Osteocyte (in vitro differentiated cells): Measurements from ENCODE around the gene ZNF101. TPM values are rescaled to one million over a fixed set of nuclear protein-coding genes. Genes with fewer than 3 reads are reported as not detected.

ENCODE experiments used
- DNase-seq: peaks from one replicate; pipeline ENCODE4 v3.0.0; 2021; ENCODE audit warnings: mixed read lengths; ENCODE audit not compliant: unreplicated experiment; ENCODE audit errors: extremely low spot score
- H3K27ac Mint-ChIP-seq: one replicate; pipeline ENCODE4 v1.8.0; 2021; ENCODE audit warnings: mild to moderate bottlenecking, mixed read lengths; ENCODE audit not compliant: unreplicated experiment
- H3K27me3 Mint-ChIP-seq: one replicate; pipeline ENCODE4 v1.8.0; 2021; ENCODE audit warnings: mixed read lengths; ENCODE audit not compliant: unreplicated experiment
- H3K36me3 Mint-ChIP-seq: one replicate; pipeline ENCODE4 v1.8.0; 2021; ENCODE audit warnings: mixed read lengths; ENCODE audit not compliant: unreplicated experiment
- H3K4me1 Mint-ChIP-seq: one replicate; pipeline ENCODE4 v1.8.0; 2021; ENCODE audit warnings: mixed read lengths; ENCODE audit not compliant: unreplicated experiment
- H3K4me3 Mint-ChIP-seq: one replicate; pipeline ENCODE4 v1.8.0; 2021; ENCODE audit warnings: mild to moderate bottlenecking, moderate library complexity, mixed read lengths; ENCODE audit not compliant: unreplicated experiment
- H3K9me3 Mint-ChIP-seq: one replicate; pipeline ENCODE4 v1.8.0; 2021; ENCODE audit warnings: mixed read lengths; ENCODE audit not compliant: unreplicated experiment
- total RNA-seq: library from RNA; stranded (reverse); gene quantifications from 2 replicates; pipeline ENCODE4 v1.2.1, GENCODE V29; 2021
- TF ChIP-seq, protein P1 (sequence below): fragments of 200-600 bp; sonication (generic); IDR thresholded peaks from 2 replicates; pipeline ENCODE4 v1.5.0; 2021; ENCODE audit warnings: antibody characterized with exemption, mild to moderate bottlenecking, moderate library complexity

Gene ZNF101
- total RNA-seq, 1 donor from 2014 or later, result 8.4 TPM

DNA sequence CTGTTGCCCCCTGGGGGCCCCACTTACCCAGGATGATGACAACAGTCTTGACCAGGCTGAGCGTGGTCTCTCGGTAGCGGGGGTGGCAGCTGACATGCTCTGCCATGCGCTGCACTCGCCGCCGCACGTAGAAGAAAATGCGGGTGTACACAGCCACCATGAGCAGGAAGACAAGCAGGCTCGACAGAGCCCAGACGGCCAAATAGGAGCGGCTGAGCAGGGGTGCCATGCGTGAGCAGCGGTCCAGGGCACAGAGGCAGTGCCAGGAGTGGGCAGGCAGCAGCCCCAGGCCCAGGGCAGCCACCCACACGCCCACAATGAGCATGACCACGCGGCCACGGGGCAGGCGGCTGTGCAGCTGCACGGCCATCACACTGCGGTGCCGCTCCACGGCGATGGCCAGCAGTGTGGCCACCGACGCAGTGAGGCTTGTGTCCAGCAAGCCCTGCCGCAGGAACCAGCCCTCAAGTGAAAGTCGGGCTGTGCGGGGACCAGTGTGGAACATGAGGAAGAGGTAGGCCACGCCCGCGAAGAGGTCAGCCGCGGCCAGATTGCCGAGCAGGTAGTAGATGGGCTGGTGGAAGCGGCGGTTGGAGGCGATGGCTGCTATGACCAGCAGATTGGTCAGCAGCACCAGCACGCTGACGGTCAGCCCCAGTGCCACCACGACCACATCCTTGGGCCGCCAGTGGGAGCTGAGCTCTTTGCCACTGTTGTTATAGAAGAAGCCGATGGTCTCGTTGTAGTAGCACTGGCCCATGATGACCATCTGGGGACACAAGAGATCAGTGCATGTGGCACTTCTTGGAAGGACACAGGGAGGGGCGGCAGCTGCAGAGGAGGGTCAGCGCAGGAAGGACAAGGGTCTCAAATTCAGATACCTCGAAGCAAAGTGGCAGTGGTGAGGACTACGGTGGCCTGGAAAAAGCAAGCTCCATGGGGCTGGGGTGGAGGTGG, 41.8 kb upstream of the ZNF101 start:
- TF ChIP-seq, protein P1, sequence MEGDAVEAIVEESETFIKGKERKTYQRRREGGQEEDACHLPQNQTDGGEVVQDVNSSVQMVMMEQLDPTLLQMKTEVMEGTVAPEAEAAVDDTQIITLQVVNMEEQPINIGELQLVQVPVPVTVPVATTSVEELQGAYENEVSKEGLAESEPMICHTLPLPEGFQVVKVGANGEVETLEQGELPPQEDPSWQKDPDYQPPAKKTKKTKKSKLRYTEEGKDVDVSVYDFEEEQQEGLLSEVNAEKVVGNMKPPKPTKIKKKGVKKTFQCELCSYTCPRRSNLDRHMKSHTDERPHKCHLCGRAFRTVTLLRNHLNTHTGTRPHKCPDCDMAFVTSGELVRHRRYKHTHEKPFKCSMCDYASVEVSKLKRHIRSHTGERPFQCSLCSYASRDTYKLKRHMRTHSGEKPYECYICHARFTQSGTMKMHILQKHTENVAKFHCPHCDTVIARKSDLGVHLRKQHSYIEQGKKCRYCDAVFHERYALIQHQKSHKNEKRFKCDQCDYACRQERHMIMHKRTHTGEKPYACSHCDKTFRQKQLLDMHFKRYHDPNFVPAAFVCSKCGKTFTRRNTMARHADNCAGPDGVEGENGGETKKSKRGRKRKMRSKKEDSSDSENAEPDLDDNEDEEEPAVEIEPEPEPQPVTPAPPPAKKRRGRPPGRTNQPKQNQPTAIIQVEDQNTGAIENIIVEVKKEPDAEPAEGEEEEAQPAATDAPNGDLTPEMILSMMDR, result no peak
- no peak overlapping the region for H3K27ac Mint-ChIP-seq
- peak overlapping the region; percentile 74 for H3K4me3 Mint-ChIP-seq

DNA sequence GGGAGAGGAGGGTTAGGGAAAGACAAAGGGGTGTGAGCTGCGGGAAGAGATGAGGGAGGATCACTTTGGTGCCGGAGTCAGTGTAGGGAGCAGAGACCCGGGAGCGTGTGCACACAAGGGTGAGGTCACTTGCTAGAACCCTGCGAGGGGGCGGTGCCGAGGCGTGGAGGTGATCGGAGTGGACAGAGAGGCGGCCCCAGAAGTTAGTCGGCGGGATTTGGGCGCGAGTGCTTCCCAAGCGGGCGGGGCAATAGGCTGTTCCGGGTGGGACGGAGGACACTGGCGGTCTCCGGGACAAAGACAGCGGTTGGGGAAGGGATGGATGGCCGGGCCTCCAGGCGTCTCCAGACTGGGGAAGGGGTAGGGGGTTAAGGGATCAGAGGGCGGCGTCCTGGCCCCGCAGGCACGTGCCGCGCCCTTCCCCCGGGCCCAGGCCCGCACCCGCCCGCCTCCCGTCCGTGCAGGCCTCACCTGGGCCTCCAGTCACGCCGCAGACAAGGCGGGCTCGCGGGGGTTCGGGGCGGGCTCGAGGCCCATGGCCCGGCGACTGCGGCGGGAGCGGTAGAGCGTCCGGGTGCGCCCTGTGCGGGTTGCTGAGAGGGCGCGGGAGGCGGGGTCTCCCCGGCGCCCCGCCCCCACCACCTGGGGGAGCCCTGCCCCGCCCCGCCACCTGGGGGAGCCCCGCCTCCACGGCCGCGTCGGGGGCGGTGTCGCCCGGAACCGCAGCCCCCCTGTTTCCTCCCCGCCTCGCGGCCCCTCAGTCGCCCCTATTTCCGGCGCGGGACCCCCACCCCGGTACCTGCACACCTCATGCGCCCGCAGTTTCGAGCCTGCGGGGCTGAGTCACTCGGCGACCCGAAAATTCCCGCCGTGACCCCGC, 40.8 kb upstream of the ZNF101 start, which contains the start of gene LPAR2:
TSS of gene LPAR2 (minus strand) at position 600 of the 880 bp plus-strand sequence. CDS start 945 bp downstream, outside the sequence.
- H3K27ac Mint-ChIP-seq, result peak within 1 kb of the TSS; percentile 18
- peaks cover 10% of the 10 kb centered on the region for H3K4me1 Mint-ChIP-seq
- no peak for DNase-seq
- TF ChIP-seq, protein P1, result no peak
- peaks cover 1% of the 10 kb centered on the region for H3K36me3 Mint-ChIP-seq
- no peaks in the 10 kb centered on the region for H3K27me3 Mint-ChIP-seq
- H3K4me3 Mint-ChIP-seq, result peak within 1 kb of the TSS; percentile 74
- no peaks in the 10 kb centered on the region for H3K9me3 Mint-ChIP-seq

More for the DNA sequence above, 41.8 kb upstream of the ZNF101 start:
- Mint-ChIP-seq H3K36me3 (no peaks in the 10 kb centered on the region), H3K27me3 (no peaks in the 10 kb centered on the region), H3K4me1 (peaks cover 10% of the 10 kb centered on the region), H3K9me3 (no peaks in the 10 kb centered on the region)
- no peak for DNase-seq

DNA sequence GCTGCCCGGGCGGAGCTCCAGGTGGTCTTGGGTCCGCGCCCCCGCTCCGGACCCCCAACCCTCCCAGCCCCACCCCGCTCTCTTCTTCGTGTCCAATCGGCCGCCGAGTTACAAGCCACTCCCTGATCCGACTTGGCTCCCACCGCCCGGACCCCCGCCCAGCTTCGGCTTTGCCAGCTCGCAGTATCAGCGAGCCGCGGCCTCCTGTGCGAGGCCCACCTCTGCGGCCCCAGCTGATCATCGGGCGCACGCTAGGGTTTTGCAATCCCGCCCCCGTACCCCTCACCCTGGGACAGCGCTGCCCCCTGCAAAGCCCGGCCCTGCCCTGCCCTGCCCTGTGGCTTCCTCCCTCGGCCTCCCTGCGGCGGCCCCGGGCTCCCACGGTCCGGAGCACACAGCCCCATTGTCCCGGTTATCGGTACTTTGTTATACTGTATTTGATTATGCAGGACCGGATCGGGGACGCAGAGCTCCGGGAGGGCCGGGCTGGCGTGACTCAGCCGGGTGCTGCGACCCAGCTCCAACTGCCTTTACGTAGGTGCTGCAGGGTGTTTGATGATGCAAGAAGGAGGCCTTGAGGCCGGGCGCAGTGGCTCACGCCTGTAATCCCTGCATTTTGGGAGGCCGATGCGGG, 40.0 kb upstream of the ZNF101 start:
- Mint-ChIP-seq H3K4me1 (peaks cover 10% of the 10 kb centered on the region), H3K4me3 (peak overlapping the region; percentile 74), H3K27ac (peak overlapping the region; percentile 18), H3K36me3 (peaks cover 7% of the 10 kb centered on the region), H3K27me3 (no peaks in the 10 kb centered on the region), H3K9me3 (no peaks in the 10 kb centered on the region)
- DNase-seq, result no peak
- TF ChIP-seq, protein P1, result no peak

DNA sequence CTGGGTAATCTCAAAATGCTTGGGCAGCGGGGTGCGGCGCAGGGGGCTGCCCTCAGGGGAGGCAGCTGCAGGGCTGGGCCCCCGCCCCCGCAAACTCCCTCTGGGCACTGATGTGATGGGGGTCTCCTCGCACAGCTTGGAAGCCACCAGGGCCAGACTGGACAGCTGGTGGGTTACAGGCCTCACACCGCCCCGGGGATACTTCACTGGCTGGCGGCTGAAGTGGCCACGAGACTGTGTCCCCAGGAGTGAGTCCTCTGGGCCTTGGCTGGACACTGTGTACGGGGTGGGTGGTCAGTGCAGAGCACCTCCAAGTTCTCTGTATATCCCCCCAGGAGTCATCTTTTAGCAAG, 38.6 kb upstream of the ZNF101 start:
- H3K4me1 Mint-ChIP-seq, result peaks cover 10% of the 10 kb centered on the region
- H3K4me3 Mint-ChIP-seq, result no peak overlapping the region
- DNase-seq, result no peak
- peaks cover 15% of the 10 kb centered on the region for H3K36me3 Mint-ChIP-seq
- H3K27me3 Mint-ChIP-seq, result no peaks in the 10 kb centered on the region
- no peak overlapping the region for H3K27ac Mint-ChIP-seq
- no peaks in the 10 kb centered on the region for H3K9me3 Mint-ChIP-seq
- TF ChIP-seq, protein P1, result no peak
